ENCODE data around the gene LRG1.

Gene LRG1

DNA sequence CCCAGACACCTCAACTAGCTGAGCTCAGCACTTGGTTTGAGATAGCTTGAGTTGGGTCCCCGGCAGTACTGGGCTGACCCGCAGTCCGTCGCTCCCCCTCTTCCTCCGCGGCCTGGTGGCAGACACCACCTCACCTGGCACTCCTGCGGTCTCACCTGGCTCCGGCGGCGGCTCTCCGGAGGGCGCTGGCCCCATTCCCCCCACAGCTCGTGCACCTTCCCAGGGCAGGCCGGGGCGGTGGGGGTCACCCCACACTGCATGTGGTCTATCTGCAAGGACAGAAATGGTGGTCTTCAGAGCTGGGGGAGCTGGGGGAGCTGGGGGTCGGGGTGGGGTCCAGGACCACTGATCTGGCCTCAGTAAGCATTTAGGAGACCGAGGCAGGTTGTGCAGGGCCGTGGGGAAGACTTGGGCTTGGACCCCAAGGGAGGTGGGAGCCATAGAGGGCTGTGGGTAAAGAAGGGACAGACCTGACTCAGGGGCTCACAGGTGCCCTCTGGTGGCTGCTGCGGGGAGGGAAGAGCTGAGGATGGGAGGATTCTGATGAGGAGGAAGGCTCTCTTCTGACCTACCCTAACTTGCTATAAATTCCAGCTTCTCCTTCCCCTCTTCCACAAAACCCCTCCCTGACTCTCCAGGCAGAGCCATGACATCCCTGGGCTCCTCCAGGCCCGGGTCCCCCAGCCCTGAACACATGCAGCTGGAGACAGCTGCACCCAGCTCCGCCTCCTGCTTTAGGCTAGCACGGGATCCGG, 14.9 kb downstream of the LRG1 start:
- DNase-seq = peak; percentile 78

- DNase-seq = peak; percentile 78
These were observed 16.3 kb downstream of the LRG1 start for GRCh38 chr19:4523306-4524110.

DNA sequence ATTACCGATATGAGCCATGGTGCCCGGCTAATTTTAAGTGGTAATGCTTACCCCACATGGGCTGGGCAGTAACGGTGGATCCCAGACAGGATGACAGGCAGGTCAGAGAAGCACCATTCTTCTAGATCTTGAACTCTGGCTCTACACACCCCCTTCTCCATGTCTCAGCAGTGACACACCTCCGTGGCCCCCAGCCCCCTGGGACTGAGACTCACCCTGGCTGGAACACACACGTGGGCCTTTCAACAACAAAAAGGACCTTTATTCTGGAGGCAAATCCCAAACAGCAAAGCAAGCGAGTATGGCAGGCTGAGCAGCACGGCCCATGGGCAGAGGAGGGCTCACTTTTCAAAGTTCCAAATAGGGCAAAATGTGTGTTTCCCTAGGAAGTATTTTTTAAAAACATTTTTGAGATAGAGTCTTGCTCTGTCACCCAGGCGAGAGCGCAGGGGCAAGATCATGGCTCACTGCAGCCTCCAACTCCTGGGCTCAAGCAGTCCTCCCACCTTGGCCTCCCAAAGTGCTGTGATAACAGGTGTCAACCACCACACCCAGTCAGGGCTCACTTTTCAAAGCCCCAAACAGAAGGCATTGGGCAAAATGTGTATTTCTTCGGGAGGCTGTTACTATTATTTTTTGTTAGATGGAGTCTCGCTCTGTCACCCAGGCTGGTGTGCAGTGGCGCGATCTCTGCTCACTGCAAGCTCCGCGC, 17.4 kb downstream of the LRG1 start:
- DNase-seq = no peak

- DNase-seq = no peak
These were observed 18.0 kb downstream of the LRG1 start for GRCh38 chr19:4521888-4522242.

DNA sequence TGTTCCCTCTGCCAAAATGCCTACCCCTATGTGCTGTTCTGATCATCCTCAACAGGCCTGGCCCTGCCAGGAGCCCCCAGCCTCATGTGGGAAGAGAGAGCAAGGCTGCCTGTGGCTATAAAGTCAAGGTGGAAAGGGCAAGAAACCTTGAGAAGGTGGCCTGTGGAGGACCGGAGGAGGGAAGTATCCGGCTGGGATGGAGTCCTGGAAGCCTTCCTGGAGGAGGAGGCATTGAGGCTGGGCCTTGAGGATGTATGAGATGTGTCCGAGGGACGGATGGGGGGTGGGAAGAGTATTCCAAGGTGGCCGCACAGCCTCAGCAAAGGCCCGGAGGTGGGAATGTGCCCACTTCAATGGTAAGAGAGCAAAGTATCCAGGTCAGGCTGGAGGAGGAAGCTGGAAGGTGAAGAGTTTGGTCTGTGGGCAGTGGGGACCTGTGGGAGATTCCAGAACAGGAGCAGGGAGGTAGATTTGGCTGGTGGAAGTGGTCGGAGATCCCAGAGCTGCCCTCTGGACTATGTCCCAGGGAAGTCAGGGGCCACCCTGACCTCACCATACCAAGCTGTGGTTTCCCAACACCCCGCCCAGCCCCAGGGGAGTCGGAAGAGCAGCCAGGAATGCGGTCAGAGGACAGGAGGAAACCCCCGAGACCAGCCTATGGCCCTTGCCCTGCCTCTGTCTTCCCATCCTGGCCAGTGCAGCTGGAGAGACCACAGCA, 18.5 kb downstream of the LRG1 start:
- DNase-seq = no peak

- no peak for DNase-seq
These were observed 20.1 kb downstream of the LRG1 start for GRCh38 chr19:4519521-4520277.

GRCh38 chr19:4519172-4519496, 20.7 kb downstream of the LRG1 start:
- no peak for DNase-seq

DNA sequence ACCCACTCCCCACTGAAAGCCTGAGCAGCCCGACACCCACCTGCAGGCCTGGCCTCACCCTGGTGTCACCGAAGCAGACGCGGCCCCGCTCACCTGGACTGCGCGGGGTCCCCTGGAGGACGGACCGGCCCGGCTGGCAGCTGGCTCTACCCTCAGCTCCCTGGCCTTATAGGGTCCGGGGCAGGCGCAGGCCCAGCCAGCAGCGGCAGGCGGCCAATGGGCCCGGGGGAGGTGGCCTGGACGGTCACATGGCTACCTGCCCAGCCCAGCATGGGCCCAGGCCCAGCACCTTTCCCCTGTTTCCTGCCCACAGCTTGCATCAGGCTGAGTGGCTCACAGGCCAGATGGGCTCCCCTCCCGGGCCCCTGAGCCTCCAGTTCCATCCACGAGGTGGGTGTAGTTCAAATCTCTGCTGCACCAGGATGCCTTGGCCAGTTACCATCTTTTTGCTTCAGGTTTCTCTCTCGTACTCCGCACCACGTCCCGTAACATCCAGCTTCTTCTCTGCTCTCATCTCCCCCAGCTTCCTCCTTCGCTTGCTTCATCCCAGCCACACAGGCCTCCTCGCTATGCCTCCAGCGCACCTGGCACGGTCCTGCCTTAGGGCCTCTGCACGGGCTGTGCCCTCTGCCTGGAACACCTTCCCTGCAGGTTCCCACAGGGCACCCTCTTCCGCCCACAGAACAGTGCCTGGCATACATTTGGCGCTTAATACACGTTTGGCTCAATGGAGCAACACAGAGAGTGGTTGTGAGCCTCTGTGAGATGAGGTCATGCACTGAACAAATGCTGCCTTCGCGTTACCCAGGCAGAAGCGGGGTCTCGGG, 21.3 kb downstream of the LRG1 start, which contains the start of gene PLIN4:
PLIN4 (minus strand) TSS at position 142 of the 827 bp plus-strand sequence. CDS start 214 bp downstream, outside the sequence.
- DNase-seq = no peak

- no peak for DNase-seq
These were observed 22.3 kb downstream of the LRG1 start for GRCh38 chr19:4517451-4518057.

GRCh38 chr19:4516939-4517300, 22.9 kb downstream of the LRG1 start:
- DNase-seq = no peak

GRCh38 chr19:4516199-4516938, 23.5 kb downstream of the LRG1 start:
- no peak for DNase-seq

DNA sequence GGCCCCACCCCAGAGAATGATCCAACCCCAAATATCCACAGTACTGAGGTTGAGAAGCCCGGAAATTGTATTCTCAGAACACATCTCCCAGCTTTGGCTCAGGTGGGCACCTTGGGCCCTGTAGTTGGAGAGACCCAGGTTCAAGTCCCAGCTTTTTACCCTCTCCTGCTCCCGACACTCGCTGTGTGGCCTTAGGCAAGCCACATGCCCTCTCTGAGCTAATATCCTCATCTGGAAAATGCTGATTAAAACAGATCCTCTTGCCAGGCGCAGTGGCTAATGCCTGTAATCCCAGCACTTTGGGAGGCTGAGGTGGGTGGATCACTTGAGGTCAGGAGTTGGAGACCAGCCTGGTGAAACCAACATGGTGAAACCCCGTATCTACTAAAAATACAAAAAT, 24.1 kb downstream of the LRG1 start:
- no peak for DNase-seq

- DNase-seq = no peak
These were observed 26.6 kb downstream of the LRG1 start for GRCh38 chr19:4513248-4513647.

- no peak for DNase-seq
These were observed 27.8 kb downstream of the LRG1 start for GRCh38 chr19:4512070-4512469.

DNA sequence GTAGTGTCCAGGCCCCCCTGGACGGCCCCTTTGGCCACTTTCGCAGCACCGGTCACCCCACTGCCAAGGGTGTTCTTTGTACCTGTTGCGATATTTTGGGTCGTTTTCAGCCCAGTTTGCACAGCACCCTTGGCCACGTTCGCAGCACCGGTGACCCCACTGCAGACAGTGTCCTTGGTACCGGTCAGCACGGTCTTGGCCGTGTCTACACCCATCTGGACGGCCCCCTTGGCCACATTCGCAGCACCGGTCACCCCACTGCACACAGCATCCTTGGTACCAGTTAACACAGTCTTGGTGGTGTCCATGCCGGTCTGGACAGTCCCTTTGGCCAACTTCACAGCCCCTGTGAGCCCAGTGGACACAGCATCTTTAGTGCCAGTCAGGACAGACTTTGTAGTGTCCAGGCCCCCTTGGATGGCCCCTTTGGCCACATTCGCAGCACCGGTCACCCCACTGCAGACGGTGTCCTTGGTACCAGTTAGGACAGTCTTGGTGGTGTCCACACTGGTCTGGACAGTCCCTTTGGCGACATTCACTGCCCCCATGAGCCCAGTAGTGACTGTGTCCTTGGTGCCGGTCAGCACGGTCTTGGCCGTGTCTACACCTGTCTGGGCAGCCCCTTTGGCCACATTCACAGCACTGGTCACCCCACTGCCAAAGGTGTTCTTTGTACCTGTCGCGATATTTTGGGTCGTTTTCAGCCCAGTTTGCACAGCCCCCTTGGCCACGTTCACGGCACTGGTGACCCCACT, 28.4 kb downstream of the LRG1 start:
- DNase-seq = no peak

- no peak for DNase-seq
These were observed 29.2 kb downstream of the LRG1 start for GRCh38 chr19:4510435-4511255.

DNA sequence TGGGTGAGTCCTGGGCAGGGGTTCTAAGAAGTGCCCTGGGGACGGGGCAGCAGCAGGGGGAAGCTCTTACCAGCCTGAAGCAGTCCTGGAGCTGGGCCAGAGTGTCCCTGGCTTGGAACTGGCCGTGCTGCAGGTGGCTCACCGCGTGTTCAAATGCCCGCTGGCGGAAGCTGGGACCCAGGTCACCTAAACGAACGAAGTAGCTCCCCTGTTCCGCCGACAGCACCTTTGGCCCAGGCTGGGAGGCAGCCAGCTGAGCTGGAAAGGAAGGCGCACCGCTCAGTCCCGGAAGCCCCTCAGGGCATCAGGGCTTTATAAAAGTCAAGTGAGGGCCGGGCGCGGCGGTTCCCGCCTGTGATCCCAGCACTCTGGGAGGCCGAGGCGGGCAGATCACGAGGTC, 31.1 kb downstream of the LRG1 start:
- no peak for DNase-seq

DNA sequence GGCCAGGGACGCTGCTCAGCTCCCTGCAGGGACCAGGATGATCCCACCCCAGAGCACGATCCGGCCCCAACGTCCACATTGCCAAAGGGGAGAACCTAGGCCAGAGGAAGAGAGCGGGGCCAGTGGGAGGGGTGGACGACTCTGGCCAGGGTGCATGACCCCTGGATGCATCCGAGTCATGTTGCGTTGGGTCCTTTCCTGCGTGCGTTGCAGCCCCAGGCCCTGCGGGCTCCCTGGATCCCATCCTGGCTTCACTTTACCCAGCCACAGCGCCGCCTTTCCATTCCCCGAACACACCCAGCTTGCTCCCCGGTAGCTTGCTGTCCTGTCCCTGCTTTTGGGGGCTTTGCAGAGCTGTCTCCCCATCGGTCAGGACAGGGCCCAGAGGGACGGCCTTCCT, 32.0 kb downstream of the LRG1 start:
- DNase-seq = no peak

- DNase-seq = no peak
These were observed 32.7 kb downstream of the LRG1 start for GRCh38 chr19:4507150-4507452.

Data from suppressor macrophage treated with lipopolysaccharide for 4 hours (primary cell).